GM12878 (cell line): ENCODE data around the gene GBGT1. TPM values are rescaled to one million over a fixed set of nuclear protein-coding genes. Genes with fewer than 3 reads are reported as not detected.
A peak's percentile ranks its signal among the peaks of the same experiment; 100 is the strongest.

Source experiments
- ATF7 ChIP-seq: fragments of 450-650 bp; IDR thresholded peaks from 2 replicates; pipeline ENCODE4 v1.6.1; 2016; ENCODE audit warnings: low read depth, mild to moderate bottlenecking
- CHD2 ChIP-seq: IDR thresholded peaks from 2 replicates; pipeline ENCODE4 v1.6.1; 2011; ENCODE audit warnings: low read depth, low read length, improper control_type of control experiment, borderline replicate concordance
- CHD4 ChIP-seq: fragments of 200-600 bp; sonication (generic); IDR thresholded peaks from 2 replicates; pipeline ENCODE4 v1.6.1; 2016; ENCODE audit warnings: mild to moderate bottlenecking
- CREB1 ChIP-seq: IDR thresholded peaks from 2 replicates; pipeline ENCODE4 v1.6.1; 2012; ENCODE audit warnings: low read depth, mild to moderate bottlenecking, inconsistent platforms
- IKZF1 ChIP-seq: fragments of 450-650 bp; conservative IDR thresholded peaks from 2 replicates; pipeline ENCODE4 v1.6.1; 2017; ENCODE audit warnings: antibody characterized with exemption, mild to moderate bottlenecking
- KAT2A ChIP-seq: conservative IDR thresholded peaks from 2 replicates; pipeline ENCODE4 v1.6.1; 2011; ENCODE audit warnings: low read depth, low read length; ENCODE audit not compliant: control insufficient read depth
- NFYB ChIP-seq: IDR thresholded peaks from 2 replicates; pipeline ENCODE4 v1.6.1; 2011; ENCODE audit warnings: low read depth, mild to moderate bottlenecking, low read length, improper control_type of control experiment, moderate library complexity; ENCODE audit not compliant: insufficient read depth
- PAX5 ChIP-seq: IDR thresholded peaks from 2 replicates; pipeline ENCODE4 v1.6.1; 2011; ENCODE audit warnings: low read depth, low read length, borderline replicate concordance
- PKNOX1 ChIP-seq: fragments of 450-650 bp; IDR thresholded peaks from 2 replicates; pipeline ENCODE4 v1.6.1; 2016; ENCODE audit warnings: mild to moderate bottlenecking
- POLR2AphosphoS5 ChIP-seq: IDR thresholded peaks from 2 replicates; pipeline ENCODE4 v1.6.1; 2011; ENCODE audit warnings: mild to moderate bottlenecking, low read length, inconsistent platforms
- RAD51 ChIP-seq: fragments of 450-650 bp; IDR thresholded peaks from 2 replicates; pipeline ENCODE4 v1.6.1; 2016; ENCODE audit warnings: moderate library complexity, mild to moderate bottlenecking, inconsistent platforms
- TCF3 ChIP-seq: IDR thresholded peaks from 2 replicates; pipeline ENCODE4 v1.6.1; 2012; ENCODE audit warnings: low read depth, mild to moderate bottlenecking, low read length, borderline replicate concordance; ENCODE audit not compliant: insufficient read depth
- WRNIP1 ChIP-seq: IDR thresholded peaks from 2 replicates; pipeline ENCODE4 v1.6.1; 2011; ENCODE audit warnings: low read depth, low read length, improper control_type of control experiment, borderline replicate concordance
- YY1 ChIP-seq: IDR thresholded peaks from 2 replicates; pipeline ENCODE4 v1.6.1; 2011; ENCODE audit warnings: low read depth, mild to moderate bottlenecking, low read length
- polyA plus RNA-seq, 11 experiments: library from polyadenylated mRNA; depleted of rRNA in 4 of 11; unstranded in 6 of 11; stranded (reverse) in 5 of 11; fragments of >200 nt; fragmentation: Nextera tagmentation in 4 of 11; fragmentation: Illumina TruSeq in 1 of 11; extraction: Ambion mirVana in 4 of 11; extraction: Trizol in 1 of 11; gene quantifications; 1 replicate in 1 of 11; 2 replicates in 10 of 11; pipeline versions ENCODE4 v1.2.1 to v1.2.3, GENCODE V29; 2011 to 2016; ENCODE audit warnings: inconsistent platforms in 2 of 11, missing spikeins in 2 of 11, low read depth in 1 of 11
- total RNA-seq, 4 experiments: library from RNA; depleted of rRNA in 3 of 4; stranded (reverse); fragments of >200 nt in 3 of 4; fragmentation: Illumina TruSeq in 1 of 4; extraction: Trizol in 1 of 4; gene quantifications; 2 replicates each; pipeline versions ENCODE4 v1.2.1 to v1.2.3, GENCODE V29; 2013 to 2021
- TF ChIP-seq, protein P1 (sequence below): IDR thresholded peaks from 2 replicates; pipeline ENCODE4 v1.6.1; 2012; ENCODE audit warnings: improper control_type of control experiment, low read depth, low read length; ENCODE audit not compliant: insufficient replicate concordance
- TF ChIP-seq, protein P2 (sequence below): fragments of 450-650 bp; conservative IDR thresholded peaks from 2 replicates; pipeline ENCODE4 v1.6.1; 2017; ENCODE audit warnings: mild to moderate bottlenecking, moderate library complexity
- TF ChIP-seq, protein P3 (sequence below): IDR thresholded peaks from 2 replicates; pipeline ENCODE4 v1.6.1; 2012; ENCODE audit warnings: low read depth, low read length, improper control_type of control experiment
- TF ChIP-seq, protein P4 (sequence below), 3 experiments: IDR thresholded peaks in 2 of 3; conservative IDR thresholded peaks in 1 of 3; 2 replicates each; pipeline ENCODE4 v1.5.1; 2011; ENCODE audit warnings: low read depth in 3 of 3, low read length in 3 of 3, mild to moderate bottlenecking in 3 of 3, control low read depth in 2 of 3, moderate library complexity in 2 of 3, inconsistent platforms in 1 of 3, mixed read lengths in 1 of 3; ENCODE audit not compliant: control insufficient read depth in 2 of 3, insufficient read depth in 1 of 3; ENCODE audit errors: extremely low read depth in 1 of 3

The GBGT1 gene
- total and polyA plus RNA-seq, 10 of the 15 experiments (the other 5 are each of a cell fraction or from before 2014, with no cell fraction given) = 0.08 to 1.9 (median 0.49) TPM

DNA sequence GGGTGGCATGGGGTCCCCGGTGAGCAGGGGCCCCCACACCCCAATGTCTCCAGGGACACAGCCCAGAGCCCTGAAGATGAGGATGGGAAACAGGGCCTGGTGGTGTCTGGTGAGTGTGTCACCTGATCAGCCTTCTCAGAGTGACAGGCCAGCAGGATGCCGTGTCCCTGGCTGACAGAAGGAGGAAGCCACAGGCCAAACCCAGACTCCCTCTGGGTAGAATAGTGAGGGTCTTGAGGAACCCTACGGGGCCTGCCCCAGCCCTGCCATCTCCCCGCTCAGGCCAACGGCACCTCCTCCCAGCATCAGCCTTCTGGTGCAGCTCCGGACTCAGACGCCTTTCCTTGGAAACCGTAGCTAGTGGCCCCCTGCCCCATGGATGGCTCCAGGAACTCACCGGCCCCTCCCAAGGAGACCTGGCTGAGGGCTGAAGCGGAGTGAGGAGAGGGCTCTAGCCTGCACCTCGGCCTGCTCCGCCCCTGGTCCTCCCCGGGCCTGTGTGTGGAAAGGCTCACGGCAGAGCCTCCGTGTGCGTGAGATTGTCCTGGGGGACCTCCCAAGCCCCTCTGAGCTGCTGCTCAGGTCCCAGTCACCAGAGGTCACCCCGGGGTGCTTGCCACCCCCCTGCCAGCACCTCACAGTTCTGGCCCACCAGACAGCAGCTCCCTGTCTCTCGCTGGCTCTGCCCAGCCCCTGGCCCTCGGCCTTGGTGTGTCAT is 48.7 kb downstream of the GBGT1 start (continued):
- TF ChIP-seq, protein P1, sequence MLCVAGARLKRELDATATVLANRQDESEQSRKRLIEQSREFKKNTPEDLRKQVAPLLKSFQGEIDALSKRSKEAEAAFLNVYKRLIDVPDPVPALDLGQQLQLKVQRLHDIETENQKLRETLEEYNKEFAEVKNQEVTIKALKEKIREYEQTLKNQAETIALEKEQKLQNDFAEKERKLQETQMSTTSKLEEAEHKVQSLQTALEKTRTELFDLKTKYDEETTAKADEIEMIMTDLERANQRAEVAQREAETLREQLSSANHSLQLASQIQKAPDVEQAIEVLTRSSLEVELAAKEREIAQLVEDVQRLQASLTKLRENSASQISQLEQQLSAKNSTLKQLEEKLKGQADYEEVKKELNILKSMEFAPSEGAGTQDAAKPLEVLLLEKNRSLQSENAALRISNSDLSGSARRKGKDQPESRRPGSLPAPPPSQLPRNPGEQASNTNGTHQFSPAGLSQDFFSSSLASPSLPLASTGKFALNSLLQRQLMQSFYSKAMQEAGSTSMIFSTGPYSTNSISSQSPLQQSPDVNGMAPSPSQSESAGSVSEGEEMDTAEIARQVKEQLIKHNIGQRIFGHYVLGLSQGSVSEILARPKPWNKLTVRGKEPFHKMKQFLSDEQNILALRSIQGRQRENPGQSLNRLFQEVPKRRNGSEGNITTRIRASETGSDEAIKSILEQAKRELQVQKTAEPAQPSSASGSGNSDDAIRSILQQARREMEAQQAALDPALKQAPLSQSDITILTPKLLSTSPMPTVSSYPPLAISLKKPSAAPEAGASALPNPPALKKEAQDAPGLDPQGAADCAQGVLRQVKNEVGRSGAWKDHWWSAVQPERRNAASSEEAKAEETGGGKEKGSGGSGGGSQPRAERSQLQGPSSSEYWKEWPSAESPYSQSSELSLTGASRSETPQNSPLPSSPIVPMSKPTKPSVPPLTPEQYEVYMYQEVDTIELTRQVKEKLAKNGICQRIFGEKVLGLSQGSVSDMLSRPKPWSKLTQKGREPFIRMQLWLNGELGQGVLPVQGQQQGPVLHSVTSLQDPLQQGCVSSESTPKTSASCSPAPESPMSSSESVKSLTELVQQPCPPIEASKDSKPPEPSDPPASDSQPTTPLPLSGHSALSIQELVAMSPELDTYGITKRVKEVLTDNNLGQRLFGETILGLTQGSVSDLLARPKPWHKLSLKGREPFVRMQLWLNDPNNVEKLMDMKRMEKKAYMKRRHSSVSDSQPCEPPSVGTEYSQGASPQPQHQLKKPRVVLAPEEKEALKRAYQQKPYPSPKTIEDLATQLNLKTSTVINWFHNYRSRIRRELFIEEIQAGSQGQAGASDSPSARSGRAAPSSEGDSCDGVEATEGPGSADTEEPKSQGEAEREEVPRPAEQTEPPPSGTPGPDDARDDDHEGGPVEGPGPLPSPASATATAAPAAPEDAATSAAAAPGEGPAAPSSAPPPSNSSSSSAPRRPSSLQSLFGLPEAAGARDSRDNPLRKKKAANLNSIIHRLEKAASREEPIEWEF = no peak
- TF ChIP-seq, protein P2, sequence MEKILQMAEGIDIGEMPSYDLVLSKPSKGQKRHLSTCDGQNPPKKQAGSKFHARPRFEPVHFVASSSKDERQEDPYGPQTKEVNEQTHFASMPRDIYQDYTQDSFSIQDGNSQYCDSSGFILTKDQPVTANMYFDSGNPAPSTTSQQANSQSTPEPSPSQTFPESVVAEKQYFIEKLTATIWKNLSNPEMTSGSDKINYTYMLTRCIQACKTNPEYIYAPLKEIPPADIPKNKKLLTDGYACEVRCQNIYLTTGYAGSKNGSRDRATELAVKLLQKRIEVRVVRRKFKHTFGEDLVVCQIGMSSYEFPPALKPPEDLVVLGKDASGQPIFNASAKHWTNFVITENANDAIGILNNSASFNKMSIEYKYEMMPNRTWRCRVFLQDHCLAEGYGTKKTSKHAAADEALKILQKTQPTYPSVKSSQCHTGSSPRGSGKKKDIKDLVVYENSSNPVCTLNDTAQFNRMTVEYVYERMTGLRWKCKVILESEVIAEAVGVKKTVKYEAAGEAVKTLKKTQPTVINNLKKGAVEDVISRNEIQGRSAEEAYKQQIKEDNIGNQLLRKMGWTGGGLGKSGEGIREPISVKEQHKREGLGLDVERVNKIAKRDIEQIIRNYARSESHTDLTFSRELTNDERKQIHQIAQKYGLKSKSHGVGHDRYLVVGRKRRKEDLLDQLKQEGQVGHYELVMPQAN = 0 out of 2 replicates have a peak, but pooled peaks have one; percentile 28
- TF ChIP-seq CREB1 = no peak
- TF ChIP-seq KAT2A = no peak
- no peak for TF ChIP-seq CHD2
- TF ChIP-seq WRNIP1 = no peak
- peak; percentile 10; the same call in 1 of the 2 replicates for TF ChIP-seq IKZF1
- TF ChIP-seq PKNOX1 = peak; percentile 92
- no peak for TF ChIP-seq ATF7
- no peak for TF ChIP-seq NFYB
- TF ChIP-seq, protein P3, sequence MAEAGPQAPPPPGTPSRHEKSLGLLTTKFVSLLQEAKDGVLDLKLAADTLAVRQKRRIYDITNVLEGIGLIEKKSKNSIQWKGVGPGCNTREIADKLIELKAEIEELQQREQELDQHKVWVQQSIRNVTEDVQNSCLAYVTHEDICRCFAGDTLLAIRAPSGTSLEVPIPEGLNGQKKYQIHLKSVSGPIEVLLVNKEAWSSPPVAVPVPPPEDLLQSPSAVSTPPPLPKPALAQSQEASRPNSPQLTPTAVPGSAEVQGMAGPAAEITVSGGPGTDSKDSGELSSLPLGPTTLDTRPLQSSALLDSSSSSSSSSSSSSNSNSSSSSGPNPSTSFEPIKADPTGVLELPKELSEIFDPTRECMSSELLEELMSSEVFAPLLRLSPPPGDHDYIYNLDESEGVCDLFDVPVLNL = no peak
- no peak for TF ChIP-seq YY1
- TF ChIP-seq CHD4 = no peak
- TF ChIP-seq TCF3 = no peak
- TF ChIP-seq RAD51 = 0 out of 2 replicates have a peak, but pooled peaks have one; percentile 70
- TF ChIP-seq, protein P4, sequence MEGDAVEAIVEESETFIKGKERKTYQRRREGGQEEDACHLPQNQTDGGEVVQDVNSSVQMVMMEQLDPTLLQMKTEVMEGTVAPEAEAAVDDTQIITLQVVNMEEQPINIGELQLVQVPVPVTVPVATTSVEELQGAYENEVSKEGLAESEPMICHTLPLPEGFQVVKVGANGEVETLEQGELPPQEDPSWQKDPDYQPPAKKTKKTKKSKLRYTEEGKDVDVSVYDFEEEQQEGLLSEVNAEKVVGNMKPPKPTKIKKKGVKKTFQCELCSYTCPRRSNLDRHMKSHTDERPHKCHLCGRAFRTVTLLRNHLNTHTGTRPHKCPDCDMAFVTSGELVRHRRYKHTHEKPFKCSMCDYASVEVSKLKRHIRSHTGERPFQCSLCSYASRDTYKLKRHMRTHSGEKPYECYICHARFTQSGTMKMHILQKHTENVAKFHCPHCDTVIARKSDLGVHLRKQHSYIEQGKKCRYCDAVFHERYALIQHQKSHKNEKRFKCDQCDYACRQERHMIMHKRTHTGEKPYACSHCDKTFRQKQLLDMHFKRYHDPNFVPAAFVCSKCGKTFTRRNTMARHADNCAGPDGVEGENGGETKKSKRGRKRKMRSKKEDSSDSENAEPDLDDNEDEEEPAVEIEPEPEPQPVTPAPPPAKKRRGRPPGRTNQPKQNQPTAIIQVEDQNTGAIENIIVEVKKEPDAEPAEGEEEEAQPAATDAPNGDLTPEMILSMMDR (IDR thresholded peaks at IDR 0.05 in 2 of 3, conservative IDR thresholded peaks at IDR 0.05 in 1 of 3; ENCODE audit: control insufficient read depth in 2 of 3, extremely low read depth in 1 of 3, insufficient read depth in 1 of 3, low read depth in 3 of 3, low read length in 3 of 3) = no peak
- TF ChIP-seq POLR2AphosphoS5 = no peak
- no peak for TF ChIP-seq PAX5
